ENCODE data around the gene KCNJ10. TPM values are rescaled to one million over a fixed set of nuclear protein-coding genes. Genes with fewer than 3 reads are reported as not detected.

The KCNJ10 gene
- total RNA-seq, 2 donors from 2014 or later = not detected

- Histone ChIP-seq H3K4me3 (no peak overlapping the region), H3K27me3 (replicated peaks; ENCODE audit: insufficient read depth) (no peaks in the 10 kb centered on the region), H3K27ac (no peak overlapping the region), H3K9me3 (no peaks in the 10 kb centered on the region), H3K36me3 (no peaks in the 10 kb centered on the region), H3K4me1 (ENCODE audit: control insufficient read depth in 1 of 2, low read depth in 2 of 2) (peaks cover 0 to 12% of the 10 kb centered on the region in 2 donors)
- TF ChIP-seq CTCF (IDR thresholded peaks at IDR 0.05) = no peak
- ATAC-seq (ENCODE audit: insufficient number of reproducible peaks, low FRiP score, low read depth) (no peak), DNase-seq (ENCODE audit: low spot score) (no peak)
Measured at GRCh38 chr1:160043543-160043942, 26.4 kb downstream of the KCNJ10 start.

DNA sequence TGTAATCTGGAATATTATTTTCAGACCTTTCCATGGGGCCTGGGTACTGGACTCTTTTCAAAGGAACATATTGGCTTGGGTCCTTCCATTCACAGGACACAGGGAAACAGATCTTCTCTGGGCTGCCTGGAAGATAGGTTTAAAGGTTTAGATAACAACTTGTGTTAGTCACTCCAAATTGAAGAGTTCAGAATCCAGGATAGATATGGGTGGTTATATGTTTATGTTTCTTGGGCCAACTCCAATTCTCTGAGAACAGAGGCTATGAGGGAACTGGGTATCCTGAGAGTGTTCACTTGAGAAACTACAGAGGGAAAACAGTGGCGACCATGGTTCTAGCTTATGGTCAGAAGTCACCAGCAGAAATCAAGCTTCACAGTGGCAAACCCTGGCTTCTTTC is 29.5 kb downstream of the KCNJ10 start:
- ATAC-seq (ENCODE audit: insufficient number of reproducible peaks, low FRiP score, low read depth) (no peak), DNase-seq (ENCODE audit: low spot score) (no peak)
- H3K27ac ChIP-seq = no peak overlapping the region
- H3K36me3 ChIP-seq = no peaks in the 10 kb centered on the region
- no peaks in the 10 kb centered on the region for H3K9me3 ChIP-seq
- no peak for TF ChIP-seq CTCF (IDR thresholded peaks at IDR 0.05)
- H3K4me1 ChIP-seq (ENCODE audit: control insufficient read depth in 1 of 2, low read depth in 2 of 2) = no peaks in the 10 kb centered on the region
- no peaks in the 10 kb centered on the region for H3K27me3 ChIP-seq (replicated peaks; ENCODE audit: insufficient read depth)
- H3K4me3 ChIP-seq = no peak overlapping the region

DNA sequence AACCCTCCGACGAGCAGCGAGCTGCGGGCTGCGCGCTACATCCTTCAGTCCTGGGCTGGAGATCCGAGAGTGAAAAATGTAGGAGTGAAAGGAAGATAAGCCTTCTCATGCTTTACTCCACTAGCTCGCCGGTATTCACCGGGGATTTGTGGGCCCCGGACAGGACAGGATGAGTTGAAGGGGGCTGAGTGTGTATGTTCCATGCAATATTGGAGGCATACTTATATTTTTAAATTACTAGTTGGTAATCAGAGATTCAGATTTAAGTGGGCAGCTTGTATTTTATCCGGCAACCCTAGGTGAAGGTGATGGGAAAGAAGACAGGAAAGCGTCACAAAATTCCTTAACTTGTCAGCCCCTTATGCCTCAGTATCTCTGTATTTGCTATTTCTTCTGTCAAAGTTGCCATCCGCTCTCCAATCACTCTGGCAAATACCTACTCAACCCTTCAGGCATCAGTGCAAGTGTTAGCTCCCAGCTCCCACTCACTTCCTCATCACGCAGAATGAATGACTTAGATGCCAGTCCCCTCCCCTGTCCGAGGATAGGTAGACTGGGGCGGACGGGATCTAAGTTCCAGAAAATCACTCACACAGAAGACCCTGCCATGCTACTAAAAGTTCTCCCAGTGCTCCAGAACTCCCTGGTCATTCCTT is 37.7 kb downstream of the KCNJ10 start:
- Histone ChIP-seq H3K4me1 (ENCODE audit: control insufficient read depth in 1 of 2, low read depth in 2 of 2) (peaks cover 2 to 34% of the 10 kb centered on the region in 2 donors), H3K9me3 (no peaks in the 10 kb centered on the region), H3K4me3 (peak overlapping the region; percentile 87), H3K36me3 (no peaks in the 10 kb centered on the region), H3K27me3 (replicated peaks; ENCODE audit: insufficient read depth) (no peaks in the 10 kb centered on the region), H3K27ac (peak overlapping the region; percentile 61 to 63)
- ATAC-seq (ENCODE audit: insufficient number of reproducible peaks, low FRiP score, low read depth) = peak; percentile 36
- TF ChIP-seq CTCF (IDR thresholded peaks at IDR 0.05) = no peak
- no peak for DNase-seq (ENCODE audit: low spot score)

GRCh38 chr1:160031365-160032164 is 38.4 kb downstream of the KCNJ10 start, which contains the start of gene PIGM:
PIGM (minus strand) TSS chr1:160031990; CDS start chr1:160031739, 251 bp downstream.
- Histone ChIP-seq H3K9me3 (no peaks in the 10 kb centered on the region), H3K4me3 (peak within 1 kb of the TSS; percentile 87), H3K4me1 (ENCODE audit: control insufficient read depth in 1 of 2, low read depth in 2 of 2) (peaks cover 2 to 34% of the 10 kb centered on the region in 2 donors), H3K27me3 (replicated peaks; ENCODE audit: insufficient read depth) (no peaks in the 10 kb centered on the region), H3K36me3 (no peaks in the 10 kb centered on the region), H3K27ac (peak within 1 kb of the TSS; percentile 61 to 63)
- no peak for TF ChIP-seq CTCF (IDR thresholded peaks at IDR 0.05)
- peak; percentile 71 for DNase-seq (ENCODE audit: low spot score)
- ATAC-seq (ENCODE audit: insufficient number of reproducible peaks, low FRiP score, low read depth) = peak; percentile 92

DNA sequence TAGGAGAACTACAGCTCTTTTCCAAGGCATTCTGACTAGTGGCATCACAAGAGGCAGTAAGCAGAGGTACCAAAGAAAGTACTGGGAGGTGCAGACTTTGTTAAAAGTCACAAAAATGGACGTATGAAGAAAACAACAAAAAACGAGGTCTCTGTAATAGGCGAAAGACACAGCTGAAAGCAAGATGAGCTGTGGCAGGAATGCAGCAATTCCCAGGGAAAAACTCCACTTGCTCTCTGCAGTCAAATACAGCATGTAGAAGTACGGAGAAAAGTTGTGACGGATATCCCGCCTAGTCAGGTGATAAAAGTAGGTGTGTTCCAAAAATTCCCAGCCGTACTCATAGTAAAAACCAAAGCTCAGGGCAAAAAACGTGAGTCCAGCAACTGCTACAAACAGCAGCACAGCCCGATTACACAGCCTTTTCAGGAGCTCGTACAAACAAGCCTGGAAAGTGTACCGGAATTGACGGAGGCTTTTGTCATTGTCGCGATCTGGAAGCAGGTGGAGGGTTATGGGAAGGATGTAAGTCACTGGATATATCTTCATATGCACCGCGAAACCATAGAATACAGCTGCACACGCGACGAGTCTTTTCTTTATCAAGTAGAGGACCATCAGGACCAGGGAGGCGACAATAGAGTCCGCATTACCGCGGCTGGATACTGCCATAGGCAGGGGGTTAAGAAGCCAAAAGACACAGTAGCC is 39.1 kb downstream of the KCNJ10 start:
- peak overlapping the region; percentile 61 to 63 for H3K27ac ChIP-seq
- peaks cover 2 to 34% of the 10 kb centered on the region in 2 donors for H3K4me1 ChIP-seq (ENCODE audit: control insufficient read depth in 1 of 2, low read depth in 2 of 2)
- no peaks in the 10 kb centered on the region for H3K9me3 ChIP-seq
- no peak for TF ChIP-seq CTCF (IDR thresholded peaks at IDR 0.05)
- ATAC-seq (ENCODE audit: insufficient number of reproducible peaks, low FRiP score, low read depth) (no peak), DNase-seq (ENCODE audit: low spot score) (no peak)
- no peaks in the 10 kb centered on the region for H3K27me3 ChIP-seq (replicated peaks; ENCODE audit: insufficient read depth)
- peak overlapping the region; percentile 87 for H3K4me3 ChIP-seq
- H3K36me3 ChIP-seq = no peaks in the 10 kb centered on the region

Data from thoracic aorta (tissue), 2 donors.